PC-3 (cell line): ENCODE results near the gene SOX1.

Experiments
- CTCF ChIP-seq: fragments of 300-600 bp; sonication (generic); conservative IDR thresholded peaks from 2 replicates; pipeline ENCODE4 v1.5.1; 2017; ENCODE audit warnings: antibody characterized with exemption, low read depth, mild to moderate bottlenecking, low read length
- EZH2 ChIP-seq: fragments of 300-600 bp; sonication (generic); IDR thresholded peaks from one replicate; pipeline ENCODE4 v1.6.1; 2017; ENCODE audit warnings: antibody characterized with exemption, mild to moderate bottlenecking, low read length; ENCODE audit not compliant: unreplicated experiment
- EZH2phosphoT487 ChIP-seq: fragments of 300-600 bp; sonication (generic); IDR thresholded peaks from 2 replicates; pipeline ENCODE4 v1.6.1; 2018; ENCODE audit warnings: mild to moderate bottlenecking, antibody characterized with exemption, low read length, borderline replicate concordance

GRCh38 chr13:112113348-112113747, 46.4 kb downstream of the SOX1 start:
- TF ChIP-seq CTCF (no peak), EZH2 (no peak), EZH2phosphoT487 (no peak)
